WTC11 (cell line): ENCODE measurements around the gene CMTM6.
"Not testable (repeated sequence)": the region's sequence is repeated elsewhere in the genome, so short reads cannot be mapped to it uniquely, and the experiment has no call there.

ENCODE experiments used
- TF ChIP-seq, protein P1 (sequence below): fragments of 200-600 bp; IDR thresholded peaks from 2 replicates; pipeline ENCODE4 v1.8.0; 2022; ENCODE audit warnings: antibody characterized with exemption
- TF ChIP-seq, protein P2 (sequence below): sonication (generic); formaldehyde crosslinking; IDR thresholded peaks from 2 replicates; pipeline ENCODE4 v1.8.1; 2023; ENCODE audit warnings: mild to moderate bottlenecking, missing genetic modification reagents, borderline replicate concordance

DNA sequence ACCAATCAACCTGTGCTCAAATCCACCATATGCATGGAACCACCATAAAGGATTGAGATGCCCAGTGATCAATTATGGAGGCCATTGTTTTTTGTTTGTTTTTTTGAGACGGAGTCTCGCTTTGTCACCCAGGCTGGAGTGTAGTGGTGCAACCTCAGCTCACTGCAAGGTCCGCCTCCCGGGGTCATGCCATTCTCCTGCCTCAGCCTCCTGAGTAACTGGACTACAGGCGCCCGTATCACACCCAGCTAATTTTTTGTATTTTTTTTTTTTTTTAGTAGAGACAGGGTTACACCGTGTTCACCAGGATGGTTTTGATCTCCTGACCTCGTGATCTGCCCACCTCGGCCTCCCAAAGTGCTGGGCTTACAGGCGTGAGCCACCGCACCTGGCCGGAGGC lies 30.5 kb downstream of the CMTM6 start:
- TF ChIP-seq, protein P1, sequence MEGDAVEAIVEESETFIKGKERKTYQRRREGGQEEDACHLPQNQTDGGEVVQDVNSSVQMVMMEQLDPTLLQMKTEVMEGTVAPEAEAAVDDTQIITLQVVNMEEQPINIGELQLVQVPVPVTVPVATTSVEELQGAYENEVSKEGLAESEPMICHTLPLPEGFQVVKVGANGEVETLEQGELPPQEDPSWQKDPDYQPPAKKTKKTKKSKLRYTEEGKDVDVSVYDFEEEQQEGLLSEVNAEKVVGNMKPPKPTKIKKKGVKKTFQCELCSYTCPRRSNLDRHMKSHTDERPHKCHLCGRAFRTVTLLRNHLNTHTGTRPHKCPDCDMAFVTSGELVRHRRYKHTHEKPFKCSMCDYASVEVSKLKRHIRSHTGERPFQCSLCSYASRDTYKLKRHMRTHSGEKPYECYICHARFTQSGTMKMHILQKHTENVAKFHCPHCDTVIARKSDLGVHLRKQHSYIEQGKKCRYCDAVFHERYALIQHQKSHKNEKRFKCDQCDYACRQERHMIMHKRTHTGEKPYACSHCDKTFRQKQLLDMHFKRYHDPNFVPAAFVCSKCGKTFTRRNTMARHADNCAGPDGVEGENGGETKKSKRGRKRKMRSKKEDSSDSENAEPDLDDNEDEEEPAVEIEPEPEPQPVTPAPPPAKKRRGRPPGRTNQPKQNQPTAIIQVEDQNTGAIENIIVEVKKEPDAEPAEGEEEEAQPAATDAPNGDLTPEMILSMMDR: not testable (repeated sequence)
- TF ChIP-seq, protein P2, sequence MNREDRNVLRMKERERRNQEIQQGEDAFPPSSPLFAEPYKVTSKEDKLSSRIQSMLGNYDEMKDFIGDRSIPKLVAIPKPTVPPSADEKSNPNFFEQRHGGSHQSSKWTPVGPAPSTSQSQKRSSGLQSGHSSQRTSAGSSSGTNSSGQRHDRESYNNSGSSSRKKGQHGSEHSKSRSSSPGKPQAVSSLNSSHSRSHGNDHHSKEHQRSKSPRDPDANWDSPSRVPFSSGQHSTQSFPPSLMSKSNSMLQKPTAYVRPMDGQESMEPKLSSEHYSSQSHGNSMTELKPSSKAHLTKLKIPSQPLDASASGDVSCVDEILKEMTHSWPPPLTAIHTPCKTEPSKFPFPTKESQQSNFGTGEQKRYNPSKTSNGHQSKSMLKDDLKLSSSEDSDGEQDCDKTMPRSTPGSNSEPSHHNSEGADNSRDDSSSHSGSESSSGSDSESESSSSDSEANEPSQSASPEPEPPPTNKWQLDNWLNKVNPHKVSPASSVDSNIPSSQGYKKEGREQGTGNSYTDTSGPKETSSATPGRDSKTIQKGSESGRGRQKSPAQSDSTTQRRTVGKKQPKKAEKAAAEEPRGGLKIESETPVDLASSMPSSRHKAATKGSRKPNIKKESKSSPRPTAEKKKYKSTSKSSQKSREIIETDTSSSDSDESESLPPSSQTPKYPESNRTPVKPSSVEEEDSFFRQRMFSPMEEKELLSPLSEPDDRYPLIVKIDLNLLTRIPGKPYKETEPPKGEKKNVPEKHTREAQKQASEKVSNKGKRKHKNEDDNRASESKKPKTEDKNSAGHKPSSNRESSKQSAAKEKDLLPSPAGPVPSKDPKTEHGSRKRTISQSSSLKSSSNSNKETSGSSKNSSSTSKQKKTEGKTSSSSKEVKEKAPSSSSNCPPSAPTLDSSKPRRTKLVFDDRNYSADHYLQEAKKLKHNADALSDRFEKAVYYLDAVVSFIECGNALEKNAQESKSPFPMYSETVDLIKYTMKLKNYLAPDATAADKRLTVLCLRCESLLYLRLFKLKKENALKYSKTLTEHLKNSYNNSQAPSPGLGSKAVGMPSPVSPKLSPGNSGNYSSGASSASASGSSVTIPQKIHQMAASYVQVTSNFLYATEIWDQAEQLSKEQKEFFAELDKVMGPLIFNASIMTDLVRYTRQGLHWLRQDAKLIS (CRISPR knock-in tag): not testable (repeated sequence)
